NCI-H2196 treated with DMSO at 0.1 percent for 48 hours (cell line): ENCODE results near the gene XXYLT1.
"Not testable (repeated sequence)": the region's sequence is repeated elsewhere in the genome, so short reads cannot be mapped to it uniquely, and the experiment has no call there.

ENCODE experiments used
- DNase-seq: peaks from one replicate; lab custom pipeline; 2025; ENCODE audit not compliant: unreplicated experiment; lab: John Stamatoyannopoulos, UW

The XXYLT1 gene, protein sequence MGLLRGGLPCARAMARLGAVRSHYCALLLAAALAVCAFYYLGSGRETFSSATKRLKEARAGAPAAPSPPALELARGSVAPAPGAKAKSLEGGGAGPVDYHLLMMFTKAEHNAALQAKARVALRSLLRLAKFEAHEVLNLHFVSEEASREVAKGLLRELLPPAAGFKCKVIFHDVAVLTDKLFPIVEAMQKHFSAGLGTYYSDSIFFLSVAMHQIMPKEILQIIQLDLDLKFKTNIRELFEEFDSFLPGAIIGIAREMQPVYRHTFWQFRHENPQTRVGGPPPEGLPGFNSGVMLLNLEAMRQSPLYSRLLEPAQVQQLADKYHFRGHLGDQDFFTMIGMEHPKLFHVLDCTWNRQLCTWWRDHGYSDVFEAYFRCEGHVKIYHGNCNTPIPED

DNA sequence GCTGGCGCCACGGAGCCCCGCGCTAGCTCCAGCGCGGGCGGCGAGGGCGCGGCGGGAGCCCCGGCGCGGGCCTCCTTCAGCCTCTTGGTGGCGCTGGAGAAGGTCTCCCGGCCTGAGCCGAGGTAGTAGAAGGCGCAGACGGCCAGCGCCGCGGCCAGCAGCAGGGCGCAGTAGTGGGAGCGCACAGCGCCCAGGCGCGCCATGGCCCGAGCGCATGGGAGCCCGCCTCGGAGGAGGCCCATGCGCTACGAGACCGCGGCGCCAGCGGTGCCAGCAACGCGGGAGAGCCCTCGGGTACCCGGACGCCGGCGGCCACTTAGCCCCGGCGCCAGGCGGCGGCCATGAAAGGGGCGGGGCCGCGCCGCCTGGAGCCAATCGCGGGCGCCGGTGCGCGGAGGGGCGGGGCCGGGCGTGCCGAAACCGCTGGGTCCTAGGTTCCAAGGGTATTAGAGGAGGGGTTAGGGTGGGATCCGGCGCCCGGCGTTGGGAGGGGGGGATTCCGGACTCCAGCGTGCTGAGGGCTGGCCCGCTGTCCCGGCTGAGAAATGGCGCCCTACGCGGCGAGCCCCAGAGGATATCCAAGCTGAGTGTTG, at the start of gene XXYLT1:
Gene XXYLT1 (minus strand): TSS at position 343 of the 593 bp plus-strand sequence. CDS start 101 bp downstream, at position 242.
- DNase-seq, result peak; percentile 97

DNA sequence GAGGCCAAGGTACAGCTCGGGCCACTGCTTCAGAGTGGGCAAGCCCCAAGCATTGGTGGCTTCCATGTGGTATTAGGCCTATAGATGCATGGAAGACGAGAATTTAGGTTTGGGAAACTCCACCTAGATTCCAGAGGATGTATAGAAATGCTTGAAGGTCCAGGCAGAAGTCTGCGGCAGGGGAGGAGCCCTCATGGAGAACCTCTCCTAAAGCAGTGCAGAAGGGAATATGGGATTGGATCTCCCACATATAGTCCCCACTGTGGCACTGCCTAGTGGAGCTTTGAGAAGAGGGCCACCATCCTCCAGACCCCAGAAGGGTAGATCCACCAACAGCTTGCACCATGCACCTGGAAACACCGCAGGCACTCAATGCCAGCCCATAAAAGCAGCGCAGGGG, 48.1 kb upstream of the XXYLT1 start:
- DNase-seq, result no peak

DNA sequence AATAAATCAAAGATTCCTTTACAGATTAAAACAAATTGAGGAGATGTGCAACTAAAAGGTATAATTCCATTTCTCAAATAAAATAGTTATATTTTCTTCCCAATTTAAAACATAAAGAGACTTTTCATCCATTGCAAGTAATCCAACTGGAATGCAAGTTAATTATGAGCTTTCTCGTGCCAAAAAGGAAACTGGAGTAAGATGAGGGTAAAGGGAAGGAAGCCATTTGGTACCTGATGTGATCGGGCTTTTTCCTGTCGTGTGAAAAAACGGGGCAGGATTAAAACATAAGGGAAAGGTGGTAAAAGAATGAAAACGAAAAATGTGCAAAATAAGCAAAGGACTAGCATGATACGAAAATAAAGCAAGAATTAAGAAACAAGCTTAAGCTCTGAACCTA, 41.8 kb upstream of the XXYLT1 start:
- no peak for DNase-seq

DNA sequence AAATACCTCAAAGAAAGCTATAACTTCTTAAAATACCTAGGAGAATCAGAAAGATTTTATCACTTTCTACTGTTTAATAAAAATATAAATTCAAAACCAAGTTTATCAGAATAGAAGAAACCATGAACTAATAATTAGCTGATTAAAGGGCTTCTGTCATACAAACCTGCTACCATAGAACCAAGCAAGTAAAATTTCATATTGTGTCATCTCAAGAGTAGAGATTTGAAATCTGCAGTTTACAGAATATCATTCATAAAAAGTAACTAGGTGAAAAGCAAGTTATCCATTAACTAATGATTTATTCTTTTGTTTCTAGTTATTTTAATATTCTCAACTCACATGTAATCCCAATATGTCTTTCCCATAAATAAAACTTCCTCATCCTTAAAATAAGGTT, 36.8 kb upstream of the XXYLT1 start:
- no peak for DNase-seq

DNA sequence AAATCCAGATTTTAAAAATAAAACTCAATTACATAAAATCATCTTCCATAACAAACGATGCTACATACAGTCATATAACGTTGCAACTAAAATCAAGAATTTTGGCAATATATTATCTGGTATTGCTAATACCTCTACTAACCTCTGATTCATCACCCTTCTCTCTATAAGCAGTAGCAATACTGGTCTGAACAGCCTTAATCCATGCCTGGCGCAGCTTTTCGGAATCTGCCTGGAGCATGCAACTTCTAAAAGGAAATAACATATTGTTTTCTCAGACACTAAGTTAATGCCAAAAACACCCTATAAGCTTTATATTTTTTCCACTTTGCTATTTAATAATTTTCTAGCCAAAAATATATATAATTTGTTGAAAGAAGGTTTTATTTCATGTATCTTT, 35.4 kb upstream of the XXYLT1 start:
- DNase-seq, result no peak

DNA sequence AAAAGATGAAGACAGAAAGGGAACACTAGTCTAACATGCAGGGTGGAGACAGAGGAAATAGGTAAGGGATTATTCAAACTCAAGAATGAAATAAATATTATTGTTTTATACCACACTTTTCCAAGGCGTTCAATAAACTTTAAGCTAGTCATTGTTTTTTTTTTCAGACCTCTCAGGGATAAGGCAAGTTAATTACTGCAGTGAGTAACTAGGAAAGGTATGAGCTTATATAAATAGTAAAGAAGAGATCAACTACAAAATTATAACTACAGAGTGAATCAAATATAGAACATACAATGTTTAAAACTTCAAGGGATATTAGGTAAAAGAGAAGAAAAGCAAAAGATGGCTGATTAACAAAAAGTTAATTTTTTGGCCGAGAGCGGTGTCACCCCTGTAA, 31.5 kb upstream of the XXYLT1 start:
- no peak for DNase-seq

DNA sequence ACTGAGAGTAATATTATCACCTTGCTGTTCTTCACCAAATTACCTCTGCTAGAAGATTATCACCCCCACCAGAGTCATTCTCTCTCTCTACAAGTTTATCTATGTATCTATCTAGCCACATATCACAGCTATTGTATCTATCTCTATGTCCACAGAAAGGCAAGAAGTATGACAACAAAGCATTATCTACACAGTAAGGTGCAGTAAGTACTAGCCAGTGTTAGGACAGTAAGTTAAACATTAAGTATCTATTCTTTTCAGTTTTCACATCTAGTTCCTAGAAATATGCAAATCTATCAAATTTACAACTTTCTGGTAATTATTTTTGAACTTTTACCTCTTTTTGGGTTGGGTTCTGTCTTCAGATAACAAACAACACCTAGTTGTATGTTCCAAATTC, 26.5 kb upstream of the XXYLT1 start:
- DNase-seq, result no peak

DNA sequence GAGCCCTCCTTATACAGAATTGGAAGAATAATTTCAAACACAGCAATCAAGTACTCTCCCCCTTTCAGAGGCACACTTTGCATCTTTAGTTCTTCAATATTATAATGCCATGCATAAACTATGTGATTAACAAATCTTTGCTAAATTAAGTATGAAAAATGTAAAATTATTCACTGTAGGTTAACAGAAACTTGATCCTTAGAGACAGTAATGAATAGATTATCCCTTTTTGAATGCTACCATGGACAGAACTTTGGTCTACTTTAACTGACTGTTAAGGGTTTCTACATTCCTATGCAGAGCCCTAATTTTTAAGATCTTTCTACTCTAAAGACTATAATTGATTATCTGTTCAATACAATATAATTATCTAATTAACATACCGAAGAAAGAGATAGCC, 25.7 kb upstream of the XXYLT1 start:
- DNase-seq, result no peak

DNA sequence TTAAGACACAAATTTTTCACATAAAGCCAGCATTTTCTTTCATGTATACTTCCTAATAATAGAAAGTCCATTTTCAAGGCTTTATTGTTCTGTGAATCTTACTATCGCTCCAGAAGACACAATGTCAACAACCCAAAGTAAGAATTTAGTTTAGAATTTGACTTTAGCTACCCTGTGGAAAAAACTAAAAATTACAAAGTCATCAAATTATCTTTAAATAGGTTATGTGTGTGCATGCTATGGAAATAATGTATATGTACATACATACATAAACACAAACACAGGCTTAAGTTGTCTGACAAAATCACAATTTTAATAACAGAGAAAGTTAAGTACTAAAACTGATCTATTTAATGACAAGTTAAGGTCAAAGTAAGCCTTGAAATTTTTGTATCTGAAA, 20.2 kb upstream of the XXYLT1 start:
- no peak for DNase-seq

DNA sequence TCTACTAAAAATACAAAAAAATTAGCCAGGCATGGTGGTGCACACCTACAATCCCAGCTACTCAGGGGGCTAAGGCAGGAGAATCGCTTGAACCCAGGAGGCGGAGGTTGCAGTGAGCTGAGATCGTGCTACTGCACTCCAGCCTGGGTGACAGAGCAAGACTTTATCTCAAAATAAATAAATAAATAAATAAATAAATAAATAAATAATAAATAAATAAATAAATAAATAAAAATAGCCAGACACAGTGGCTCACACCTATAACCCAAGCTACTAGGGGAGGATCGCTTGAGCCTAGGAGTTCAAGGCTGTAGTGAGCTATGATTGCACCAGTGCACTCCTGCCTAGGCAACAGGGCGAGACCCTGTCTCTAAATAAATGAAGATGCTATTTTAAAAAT, 19.7 kb upstream of the XXYLT1 start:
- DNase-seq, result not testable (repeated sequence)

DNA sequence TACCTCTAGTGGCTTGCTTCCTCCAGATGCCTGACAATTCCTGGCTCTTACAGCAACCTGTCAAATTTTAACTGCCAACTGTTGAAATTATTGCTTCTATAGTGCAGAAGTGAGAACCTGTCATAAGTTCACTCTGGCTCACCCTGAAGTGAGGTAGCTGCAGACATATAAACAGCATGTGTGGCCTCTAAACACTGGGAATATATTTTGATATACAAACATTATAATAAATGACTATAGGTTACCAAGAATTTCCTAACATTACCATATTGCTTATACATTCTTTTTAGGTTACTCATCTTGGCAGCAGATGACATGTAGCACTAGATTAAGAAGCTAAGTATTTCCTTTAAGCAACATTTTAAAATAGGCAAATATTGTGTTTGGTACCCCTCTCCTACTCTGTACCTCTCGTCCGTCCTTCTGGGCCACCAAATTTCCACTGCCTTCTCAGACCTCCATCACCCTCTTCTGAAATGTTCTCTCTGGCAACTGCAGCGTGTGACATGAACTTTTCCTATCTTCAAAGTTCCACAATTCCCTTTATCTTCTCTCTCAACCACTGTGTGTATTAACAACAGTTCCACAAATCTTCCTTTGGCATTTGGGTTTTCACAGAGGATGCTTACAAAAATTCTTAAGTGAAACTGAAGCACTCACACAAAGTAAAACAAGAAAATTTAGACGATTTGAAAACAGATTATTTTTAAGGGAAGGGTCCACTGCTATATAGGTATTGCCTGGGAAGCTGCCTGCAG, 15.3 kb upstream of the XXYLT1 start:
- DNase-seq, result no peak

DNA sequence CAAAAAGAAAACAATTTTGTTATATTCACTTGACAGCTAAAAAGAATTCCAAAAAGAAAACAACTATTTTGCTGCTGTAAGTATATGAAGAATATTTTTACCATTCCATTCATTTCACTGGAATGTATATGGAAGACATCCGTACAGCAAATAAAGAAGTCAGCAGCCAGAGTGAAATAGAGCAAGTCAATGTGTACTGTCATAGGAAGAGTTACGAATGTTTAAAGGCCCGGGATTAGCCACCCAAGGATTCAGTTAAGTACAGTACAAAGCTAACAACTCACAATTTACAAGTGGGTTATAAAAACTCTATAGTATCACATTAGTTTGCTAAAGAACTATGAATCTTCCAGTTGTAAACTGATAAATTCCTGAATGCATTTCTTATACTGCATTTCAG, 14.4 kb upstream of the XXYLT1 start:
- no peak for DNase-seq

DNA sequence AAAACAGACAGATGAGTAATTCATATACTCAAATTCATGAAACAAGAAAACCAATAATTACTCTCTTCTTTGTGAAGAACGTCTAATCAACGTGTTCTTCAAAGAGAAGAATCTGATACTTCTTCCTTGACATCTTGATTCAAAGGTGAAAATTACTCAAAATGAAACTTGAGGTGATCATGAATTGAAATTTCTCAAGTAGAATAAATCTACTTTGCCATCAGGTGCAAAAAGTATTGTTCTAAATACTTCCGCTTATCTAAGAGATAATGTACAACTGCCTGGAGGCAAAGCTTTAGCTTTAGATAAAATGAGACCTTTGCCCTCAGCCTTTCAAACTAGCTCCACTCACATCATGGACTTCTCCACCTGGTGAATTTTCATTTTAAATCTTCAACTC, 13.9 kb upstream of the XXYLT1 start:
- no peak for DNase-seq

DNA sequence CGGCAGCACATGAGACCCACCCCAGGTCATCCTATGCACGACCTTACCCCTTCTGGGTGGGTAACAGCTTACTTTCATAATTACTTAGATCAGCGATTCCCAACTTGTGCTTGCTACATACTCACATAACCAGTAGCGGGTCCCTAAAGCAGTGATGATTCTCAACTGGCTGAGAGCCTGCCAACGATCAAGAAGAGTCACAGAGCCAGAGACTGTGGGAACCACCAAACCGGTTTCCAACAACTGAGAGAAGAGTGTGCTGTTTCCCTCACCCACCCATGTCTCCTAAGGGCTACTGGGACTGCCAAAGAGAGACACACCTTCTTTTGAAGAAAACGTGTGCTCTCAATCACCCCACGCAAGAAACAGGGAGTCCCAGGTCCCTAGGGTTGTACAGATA, 12.0 kb upstream of the XXYLT1 start:
- DNase-seq, result no peak

DNA sequence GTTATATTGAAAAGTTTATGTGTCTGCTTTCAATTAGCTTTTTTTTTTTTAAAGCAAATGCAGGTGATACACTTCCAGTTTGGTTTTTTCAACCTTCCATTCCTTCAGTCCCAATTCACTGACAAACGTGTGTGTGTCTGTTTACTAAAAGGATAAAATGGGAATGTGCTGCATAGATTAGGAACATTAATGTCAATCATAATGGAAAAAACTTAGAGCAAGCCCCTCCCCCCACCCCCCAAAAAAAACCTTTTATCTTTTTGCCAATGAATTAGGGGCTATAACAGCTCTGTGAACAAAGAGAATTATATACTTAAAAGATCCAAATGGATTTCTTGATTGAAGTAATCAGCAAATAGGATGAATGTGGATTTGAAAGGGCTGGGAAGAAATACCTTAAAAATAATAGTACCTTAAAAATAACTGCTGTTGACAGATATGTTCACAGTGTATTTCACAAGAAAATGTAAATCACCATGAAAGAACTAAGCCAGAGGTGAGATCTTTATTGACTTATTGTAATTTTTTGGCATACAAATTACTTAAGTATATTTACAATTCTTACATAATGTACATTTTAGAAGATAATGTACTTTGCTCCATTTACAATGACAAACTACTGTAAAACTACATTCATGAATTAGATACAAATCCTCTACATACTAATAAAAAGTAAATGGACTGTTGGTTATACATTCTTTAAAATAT, 3.5 kb upstream of the XXYLT1 start:
- DNase-seq, result no peak

DNA sequence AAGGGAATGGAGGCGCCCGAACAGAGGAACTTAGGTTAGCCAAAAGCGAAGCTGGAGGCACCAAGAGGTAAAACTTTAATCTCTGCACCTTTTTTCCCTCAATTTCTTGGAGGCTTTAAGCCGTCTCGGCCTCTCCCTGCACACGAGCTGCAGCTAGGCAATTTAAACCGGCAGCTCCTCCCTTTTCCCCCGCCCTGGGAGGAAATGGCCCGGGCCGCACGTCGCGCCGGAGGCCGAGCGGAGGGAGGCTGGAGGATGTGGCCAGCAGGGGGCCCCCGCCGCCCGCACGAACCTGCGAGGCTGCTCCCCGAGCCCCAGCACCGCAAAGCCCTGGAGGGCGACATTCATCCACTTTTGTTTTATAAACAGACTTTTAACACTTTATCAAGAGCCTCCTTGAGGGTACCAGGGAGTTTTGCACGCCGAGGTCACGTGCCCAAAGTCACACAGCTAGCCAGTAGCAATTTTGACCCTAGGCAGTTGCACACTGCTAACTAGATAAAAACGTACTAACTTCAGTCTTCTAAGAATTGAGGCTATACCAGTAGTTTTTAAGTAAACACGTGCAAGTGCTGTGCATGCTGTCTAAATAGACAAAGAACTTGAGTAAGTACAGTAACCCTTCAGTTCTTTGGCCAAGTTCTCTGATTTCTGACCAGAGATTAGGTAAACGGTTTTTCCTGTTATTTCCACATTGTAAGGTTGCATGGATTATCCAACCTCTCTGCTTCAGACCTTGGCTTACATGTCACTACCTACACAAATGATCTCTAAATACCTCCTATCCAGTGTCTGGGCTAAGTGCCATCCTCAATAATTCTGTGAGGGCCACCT, 668 bp upstream of the XXYLT1 start:
- peak; percentile 95 for DNase-seq

DNA sequence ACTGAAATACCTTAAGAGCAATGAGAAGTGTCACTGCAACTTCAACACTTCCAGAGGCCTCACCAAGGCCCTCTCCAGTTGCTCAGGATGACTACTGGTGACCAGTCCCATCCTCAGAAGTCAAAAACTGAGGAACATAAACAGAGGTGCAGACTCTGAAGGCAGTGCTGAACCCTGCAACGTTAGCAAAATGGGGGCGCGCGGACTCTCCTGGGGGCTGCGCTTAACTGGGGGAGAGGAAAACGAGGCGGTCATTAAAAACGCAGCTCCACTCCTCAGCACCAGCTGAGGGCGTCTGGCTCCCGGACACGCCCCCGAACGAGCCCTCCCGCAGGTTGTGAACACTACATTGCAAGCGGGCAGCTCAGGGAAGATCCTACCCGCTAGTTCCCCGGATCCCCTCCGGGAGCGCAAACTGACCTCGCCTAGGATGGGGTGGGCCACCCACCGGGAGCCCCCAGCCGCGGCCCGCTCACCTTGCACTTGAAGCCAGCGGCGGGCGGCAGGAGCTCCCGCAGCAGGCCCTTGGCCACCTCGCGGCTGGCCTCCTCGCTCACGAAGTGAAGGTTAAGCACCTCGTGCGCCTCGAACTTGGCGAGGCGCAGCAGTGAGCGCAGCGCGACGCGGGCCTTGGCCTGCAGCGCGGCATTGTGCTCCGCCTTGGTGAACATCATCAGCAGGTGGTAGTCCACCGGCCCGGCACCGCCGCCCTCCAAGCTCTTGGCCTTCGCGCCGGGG, 711 bp downstream of the XXYLT1 start:
- no peak for DNase-seq

DNA sequence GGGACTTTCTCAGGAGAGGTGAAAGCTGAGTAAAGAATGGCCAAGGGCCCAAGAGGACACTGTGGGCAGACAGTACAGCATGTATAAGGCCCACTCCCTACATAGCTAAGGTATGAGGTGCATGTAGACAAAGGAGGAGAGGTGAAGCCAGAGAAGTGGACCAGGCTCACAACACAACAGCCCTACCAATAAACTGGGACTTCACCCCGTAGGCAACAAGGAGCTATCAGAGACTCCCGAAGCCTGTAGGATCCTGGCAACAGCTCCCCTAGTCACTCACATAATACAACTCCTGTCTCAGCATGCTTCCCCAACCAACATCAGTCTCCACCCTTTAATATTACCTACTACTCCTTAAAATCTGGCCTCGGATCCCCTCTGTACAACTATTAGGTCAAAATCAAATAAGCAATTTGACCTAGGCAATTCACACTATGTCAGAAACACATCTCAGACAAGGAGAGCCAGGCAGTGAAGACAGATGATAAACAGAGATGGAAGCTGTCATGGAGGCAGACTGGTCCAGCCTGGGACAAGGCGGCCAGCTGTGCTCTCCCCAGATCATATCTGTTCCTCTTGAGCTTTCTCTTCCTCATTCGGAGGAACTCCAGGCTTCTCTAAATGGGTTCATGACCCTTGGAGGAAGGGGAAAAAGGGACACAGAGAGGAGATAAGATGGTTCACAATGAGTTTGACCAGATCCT, 1.4 kb downstream of the XXYLT1 start:
- DNase-seq, result no peak

DNA sequence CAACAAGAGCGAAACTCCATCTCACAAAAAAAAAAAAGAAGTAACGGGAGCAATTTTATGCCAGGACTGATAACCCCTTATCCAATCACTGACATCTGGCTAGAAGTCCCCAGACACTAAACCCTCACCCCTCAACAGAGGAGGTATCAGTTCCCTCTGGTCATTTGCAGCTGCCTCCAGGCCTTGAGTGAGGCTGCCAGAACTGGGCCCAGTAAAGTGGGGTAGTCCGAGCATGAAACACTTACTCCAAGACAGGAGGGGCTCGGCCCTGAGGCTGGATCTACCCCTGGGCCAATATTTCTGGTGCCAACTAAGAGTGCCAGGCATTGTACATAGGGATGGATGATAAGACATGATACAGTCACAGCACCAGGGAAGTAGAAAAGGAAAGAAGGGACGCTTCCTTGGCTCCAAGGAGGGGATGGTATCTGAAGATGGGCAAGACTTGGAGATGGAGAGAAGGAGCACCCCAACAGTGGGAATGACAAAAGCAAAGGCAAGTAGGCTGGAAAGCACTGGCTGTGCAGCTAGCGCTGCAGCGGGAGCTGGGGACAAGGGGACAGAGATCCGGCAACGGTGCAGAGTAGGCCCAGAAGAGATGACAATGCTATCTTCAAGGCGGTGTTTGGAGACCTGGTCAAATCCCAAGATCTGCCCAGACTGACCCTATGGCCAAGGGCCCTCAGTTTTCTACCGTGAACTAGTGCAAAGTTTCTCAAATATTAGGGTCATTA, 2.2 kb downstream of the XXYLT1 start:
- DNase-seq, result no peak
